Loucy (cell line): ENCODE data around the gene KLHDC3.

ENCODE experiments used
- CTCF ChIP-seq: fragments of 200-600 bp; sonication (generic); conservative IDR thresholded peaks from 2 replicates; pipeline ENCODE4 v1.5.1; 2014; ENCODE audit warnings: mild to moderate bottlenecking, antibody characterized with exemption, low read length
- EZH2phosphoT487 ChIP-seq: fragments of 200-600 bp; IDR thresholded peaks from 2 replicates; pipeline ENCODE4 v1.6.1; 2018; ENCODE audit warnings: antibody characterized with exemption, mild to moderate bottlenecking, moderate library complexity, borderline replicate concordance

GRCh38 chr6:43021270-43022047 lies 7.4 kb downstream of the KLHDC3 start, which contains the start of gene RRP36:
- no peak for TF ChIP-seq CTCF
- no peak for TF ChIP-seq EZH2phosphoT487
